Stimulated activated CD8-positive, alpha-beta memory T cell treated with anti-CD3 and anti-CD28 coated beads, Interleukin-15, amount 100 ng/mL, for 24 hours (primary cell): ENCODE measurements around the gene LRRC34.

ENCODE experiments used
- DNase-seq: peaks from one replicate; pipeline ENCODE4 v3.0.0-alpha.2; 2020; ENCODE audit warnings: low read depth

The LRRC34 gene, protein sequence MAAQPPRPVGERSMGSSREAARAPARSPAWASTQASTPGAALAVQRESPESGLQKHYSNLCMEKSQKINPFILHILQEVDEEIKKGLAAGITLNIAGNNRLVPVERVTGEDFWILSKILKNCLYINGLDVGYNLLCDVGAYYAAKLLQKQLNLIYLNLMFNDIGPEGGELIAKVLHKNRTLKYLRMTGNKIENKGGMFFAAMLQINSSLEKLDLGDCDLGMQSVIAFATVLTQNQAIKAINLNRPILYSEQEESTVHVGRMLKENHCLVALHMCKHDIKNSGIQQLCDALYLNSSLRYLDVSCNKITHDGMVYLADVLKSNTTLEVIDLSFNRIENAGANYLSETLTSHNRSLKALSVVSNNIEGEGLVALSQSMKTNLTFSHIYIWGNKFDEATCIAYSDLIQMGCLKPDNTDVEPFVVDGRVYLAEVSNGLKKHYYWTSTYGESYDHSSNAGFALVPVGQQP

DNA sequence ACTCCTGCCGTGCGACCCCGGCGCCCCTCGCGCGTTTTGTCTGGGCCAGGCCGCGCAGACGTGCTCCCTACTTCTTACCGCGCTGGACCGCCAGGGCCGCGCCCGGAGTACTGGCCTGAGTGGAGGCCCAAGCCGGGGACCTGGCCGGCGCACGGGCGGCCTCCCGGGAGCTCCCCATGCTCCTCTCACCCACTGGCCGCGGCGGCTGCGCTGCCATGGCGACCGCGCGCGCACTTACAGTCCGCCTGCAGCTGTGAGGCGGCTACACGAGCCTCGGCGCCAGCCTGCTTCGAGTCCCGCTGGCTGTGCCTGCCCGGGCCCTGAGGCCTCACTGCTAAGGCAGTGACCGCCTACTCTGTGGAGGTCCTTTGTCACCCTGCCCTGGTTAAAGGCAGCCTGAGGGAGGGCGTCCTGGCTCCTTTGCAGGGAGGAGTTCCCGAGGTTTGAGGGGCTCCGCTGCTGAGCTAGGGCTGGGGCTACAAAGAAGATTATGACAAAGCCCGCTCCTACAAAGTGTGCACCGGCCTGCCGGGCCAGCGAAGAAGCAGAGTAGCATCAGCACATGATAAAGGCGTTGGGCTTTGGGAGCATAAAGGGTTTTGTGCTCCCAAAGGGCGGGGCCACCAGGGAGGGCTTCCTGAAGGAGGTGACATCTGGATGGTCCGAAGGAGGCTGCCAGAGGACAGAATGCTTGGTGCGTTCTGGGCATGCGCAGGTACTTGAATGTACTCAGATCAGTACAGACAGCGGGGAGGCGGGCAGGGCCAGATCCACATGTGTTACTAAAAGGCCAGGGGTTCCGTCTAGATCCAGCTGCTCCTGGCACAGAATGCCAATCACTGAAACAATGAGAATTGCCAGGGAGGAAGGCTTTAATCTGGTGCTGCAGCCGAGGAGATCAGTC lies at the start of gene LRRC34, which contains the start of gene LRRIQ4:
Gene LRRC34, minus strand, starts transcription at position 573 of the 904 bp plus-strand sequence. Its CDS starts 356 bp downstream, at position 217.
Gene LRRIQ4, plus strand, starts transcription at position 539 of the 904 bp plus-strand sequence. CDS start 9,052 bp downstream, outside the sequence.
- peak; percentile 27 for DNase-seq

DNA sequence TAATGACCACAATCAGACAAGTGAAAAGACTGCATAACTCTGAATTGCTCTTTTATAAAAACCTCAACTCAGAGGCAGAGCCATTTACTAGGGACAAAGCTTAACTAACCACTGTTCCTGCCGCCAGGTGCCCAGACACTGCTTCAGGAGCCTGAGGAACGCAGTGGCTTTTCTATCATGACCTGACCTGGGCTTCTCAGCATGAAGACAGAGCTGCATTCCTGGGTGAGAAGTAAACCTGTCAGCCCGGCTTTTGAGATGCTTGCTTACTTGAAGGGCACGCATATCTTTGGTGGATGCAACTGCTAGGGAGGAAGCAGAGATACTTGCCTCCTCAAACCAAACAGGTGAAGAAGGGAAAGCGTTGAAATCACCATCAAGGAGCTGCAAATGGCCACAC lies 49.2 kb upstream of the LRRC34 start:
- DNase-seq, result no peak

DNA sequence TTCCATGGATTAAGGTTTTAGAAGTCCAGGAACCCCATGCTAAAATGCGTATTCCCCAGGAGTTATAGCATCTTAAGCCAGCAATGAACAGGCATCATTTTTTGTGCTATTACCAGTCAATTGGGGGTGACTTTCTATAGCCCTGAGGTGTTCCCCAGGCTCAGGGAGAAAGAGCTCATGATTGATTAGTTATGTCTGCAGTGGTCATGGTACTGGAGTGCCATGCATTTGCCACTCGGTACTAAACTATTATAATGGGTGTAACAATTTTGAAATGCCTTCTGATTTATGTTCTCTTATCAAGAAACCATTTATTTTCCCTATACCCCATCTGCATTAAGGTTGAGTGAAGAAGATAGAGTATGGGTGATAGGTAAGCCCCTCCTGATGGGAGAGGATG lies 45.1 kb upstream of the LRRC34 start:
- no peak for DNase-seq

DNA sequence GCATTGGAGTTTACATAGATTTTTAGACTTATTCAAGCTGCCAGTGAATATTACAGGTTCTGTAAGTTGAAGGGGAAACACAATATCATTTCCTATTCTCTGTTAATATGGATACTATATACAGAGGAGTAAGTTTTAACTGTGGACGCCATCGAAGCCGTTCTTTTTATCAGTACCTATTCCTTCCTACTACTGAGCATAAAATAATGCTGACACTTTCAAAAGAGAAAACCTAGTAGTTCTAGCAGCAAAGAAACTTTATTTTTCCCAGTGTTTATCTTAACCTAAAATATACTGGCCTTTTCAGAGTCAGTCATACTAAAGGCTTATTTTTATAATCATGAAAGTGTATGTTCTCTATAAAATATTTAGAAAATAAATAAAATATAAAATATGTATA lies 42.8 kb upstream of the LRRC34 start:
- DNase-seq, result no peak

DNA sequence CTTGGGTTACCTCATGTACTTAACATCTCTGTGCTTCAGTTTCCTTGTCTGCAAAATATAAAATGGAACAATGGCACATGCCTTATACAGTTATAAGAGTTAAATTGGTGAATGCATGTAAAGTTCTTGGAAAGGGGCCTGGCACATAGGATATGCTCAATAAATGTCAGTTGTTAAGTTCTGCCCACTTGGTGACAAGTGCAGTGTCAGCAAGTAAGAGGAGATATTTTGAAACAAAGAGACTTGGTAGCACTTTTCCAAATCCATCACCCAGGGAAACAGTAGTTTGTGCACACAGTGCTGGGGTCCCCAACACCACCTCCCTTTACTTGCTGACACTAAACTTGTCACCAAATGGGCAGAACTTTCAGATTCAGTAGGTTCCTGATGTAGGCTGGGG lies 37.9 kb upstream of the LRRC34 start:
- no peak for DNase-seq

DNA sequence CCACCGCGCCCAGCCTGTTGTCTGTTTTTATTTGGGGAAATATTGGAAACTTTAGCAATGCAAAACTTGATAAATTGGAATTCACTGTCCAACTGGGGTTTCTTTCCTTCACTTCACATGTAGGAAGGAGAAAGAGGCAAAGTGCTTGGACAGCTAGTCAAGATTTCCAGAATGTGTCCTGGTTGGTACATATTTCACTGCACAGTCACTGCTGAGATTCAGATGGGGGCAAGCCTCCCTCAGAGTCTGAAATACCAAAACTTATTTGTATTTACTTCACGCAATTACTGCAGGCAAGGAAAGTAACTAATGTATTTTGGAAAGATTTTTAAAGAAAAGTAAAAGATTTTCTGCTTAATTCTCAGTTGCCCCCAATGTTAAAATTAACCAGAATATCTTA lies 36.0 kb upstream of the LRRC34 start:
- no peak for DNase-seq

DNA sequence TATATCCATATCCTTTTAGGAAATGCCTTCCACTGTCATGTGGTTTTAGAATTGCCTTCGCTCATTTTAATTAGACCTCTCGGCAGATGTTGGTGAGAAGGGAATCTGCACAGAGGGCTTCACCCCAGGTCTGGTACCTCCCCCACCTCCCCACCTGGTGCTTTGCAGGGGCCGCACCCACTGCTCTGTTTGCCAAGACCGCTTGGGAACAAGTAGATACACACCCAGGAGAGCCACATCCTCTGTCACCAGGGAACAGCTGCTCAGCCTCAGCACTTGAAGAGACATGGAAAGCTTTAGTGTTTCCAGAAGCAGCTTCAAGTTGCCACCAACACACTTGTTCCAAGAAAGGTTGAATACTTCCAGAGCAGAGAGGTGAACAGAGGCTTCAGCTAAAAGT lies 35.2 kb upstream of the LRRC34 start:
- no peak for DNase-seq

DNA sequence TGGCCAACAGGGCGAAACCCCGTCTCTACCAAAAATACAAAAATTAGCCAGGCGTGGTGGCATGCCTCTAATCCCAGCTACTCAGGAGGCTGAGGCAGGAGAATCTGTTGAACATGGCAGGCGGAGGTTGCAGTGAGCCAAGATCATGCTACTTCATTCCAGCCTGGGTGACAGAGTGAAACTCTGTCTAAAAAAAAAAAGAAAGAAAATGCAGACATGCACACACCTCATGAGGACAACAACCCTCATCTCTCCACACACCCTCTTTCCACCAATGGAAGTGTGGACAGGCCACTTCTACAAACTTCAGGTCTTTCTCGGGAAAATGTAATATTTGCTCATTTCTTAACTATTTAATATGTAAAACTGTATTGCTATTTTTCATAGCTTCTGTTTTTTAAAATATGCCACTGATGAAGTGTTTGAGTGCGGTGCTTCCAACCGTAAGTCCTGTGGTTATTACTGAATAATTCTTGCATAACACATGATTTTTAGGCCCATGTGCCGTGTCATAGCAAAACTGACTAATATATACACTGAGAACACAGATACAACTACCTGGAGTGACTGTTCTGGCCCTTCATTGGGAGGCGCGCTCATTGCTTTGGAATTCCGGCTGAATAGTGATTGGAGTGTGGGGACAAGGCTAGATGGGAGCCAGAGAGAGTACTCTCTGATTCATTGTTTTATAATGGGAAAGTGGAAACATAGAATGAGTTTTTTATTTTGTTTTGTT lies 33.9 kb upstream of the LRRC34 start:
- no peak for DNase-seq

DNA sequence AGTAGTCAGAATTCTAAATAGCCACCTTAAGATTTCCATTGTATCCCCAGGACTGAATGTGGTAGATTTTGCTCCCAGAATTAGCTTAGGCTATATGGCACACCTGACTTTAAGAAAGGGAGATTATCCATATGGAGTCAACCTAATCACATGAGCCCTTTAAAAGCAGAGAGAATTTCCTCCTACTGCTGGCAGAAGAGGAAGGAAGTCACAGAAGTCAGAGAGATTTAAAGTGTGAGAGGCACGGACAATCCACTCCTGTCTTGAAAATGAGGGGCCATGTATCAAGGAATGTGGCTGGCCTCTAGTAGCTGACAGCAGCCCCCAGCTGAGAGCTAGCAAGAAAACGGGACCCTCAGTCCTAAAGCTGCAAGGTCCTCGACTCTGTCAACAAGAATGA lies 30.3 kb upstream of the LRRC34 start:
- no peak for DNase-seq

DNA sequence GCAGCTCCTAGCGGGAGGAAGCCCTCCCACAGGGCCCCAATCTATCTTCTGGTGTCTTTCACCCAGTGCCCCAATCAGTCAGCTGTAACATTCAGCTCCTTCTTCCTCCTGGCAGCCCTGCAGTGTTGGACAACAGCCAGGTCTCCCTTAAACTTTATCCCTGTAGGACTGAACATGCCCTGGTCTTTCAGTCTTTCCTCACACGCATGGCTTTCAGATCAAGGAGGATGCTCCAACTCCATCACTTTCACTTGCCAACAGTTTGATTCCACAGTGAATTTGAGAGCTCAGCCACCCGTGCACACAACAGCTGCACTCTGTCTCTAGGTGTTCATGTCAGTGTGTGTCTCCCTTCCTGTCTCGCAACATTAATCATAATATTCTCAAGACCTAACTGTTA lies 28.5 kb upstream of the LRRC34 start:
- no peak for DNase-seq

DNA sequence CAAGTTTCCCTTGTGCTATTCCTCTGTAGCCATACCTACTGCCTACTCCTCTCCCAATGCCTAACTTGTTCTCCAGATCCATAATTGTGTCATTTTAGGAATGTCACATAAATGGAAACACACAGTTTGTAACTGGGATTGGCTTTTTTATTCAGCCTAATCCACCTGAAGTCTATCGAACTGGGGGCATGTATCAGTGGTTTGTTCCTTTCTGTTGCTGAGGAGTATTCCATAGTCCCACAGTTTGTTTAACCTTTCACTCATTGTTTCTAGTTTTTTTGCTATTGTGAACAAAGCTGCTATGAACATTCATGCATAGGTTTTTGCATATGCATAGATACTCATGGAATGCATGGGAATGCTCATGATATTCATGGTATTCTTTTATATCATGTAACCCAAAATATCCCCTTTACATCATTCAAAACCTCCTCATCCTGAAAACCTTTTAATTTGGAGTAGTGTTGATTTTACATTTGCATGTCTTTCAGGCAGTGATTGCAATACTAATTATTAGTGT lies 25.9 kb upstream of the LRRC34 start:
- DNase-seq, result no peak

DNA sequence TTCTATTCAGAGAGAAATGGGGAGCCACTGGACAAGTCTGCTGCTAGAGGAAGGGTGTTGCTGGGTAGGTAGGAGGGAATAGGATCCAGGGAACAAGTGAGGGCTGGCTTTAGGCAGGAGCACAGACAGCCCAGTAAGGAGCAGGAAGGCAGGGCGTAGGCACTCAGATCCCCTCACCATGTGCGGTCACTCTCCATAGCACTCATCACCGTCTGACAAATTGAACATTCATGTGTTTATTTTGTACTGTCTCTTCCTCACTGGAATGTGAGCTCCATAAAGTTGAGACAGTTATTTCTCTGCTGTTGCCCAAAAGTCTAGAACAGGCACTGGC lies 24.2 kb upstream of the LRRC34 start:
- DNase-seq, result no peak

DNA sequence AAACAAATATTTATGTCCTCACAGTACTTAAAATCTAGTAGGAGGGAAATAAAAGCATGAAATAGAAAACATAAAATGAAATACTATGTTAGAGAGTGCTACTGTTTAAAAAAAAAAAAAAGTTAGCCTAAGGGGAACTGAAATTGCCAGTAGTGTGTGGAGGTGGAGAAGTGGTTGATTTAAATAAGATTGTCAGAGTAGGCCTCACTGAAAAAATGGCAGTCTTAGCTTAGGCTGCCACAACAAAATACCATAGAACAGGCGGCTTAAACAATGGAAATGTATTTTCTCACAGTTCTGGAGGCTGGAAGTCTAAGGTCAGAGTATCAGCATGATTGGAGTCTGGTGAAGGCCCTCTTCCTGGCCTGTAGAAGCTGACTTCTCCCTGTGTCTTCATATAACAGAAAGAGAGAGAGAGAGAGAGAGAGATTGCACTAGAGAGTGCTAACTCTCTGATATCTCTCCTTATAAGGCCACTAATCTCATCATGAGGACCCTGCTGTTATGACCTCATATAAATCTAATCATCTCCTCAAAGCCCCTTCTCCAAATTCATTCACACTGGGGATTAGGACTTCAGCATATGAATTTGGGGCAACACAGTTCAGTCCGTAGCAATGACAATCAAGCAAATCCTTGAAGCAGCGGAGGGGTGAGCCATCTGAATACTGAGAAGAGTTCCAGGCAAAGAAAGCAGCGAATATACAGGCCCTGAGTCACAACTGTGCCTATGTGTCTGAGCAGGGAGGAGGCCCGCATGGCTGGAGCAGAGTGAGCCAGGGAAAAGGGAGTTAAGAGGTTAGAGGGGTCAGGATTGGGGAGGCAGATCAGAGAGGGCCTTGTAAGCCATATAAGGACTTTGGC lies 23.6 kb upstream of the LRRC34 start:
- DNase-seq, result no peak

DNA sequence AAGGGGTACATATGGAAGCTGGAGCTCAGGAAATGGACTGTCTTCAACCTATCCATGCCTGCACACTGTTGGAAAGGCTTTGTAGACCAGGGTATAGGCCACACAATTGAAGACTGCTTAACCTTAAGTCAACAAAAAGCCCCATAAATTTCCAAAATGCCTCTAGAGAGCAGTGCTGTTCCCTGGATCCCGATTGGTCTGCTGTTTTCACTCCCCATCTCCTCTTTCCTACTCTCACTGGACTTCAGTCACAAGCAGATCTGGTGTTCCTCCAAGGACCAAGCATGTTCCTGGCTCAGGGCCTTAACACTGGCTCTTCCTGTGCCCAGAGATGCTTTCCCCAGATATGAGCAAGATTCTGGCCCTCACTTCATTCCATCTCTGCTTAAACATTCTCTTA lies 22.8 kb upstream of the LRRC34 start:
- DNase-seq, result no peak

DNA sequence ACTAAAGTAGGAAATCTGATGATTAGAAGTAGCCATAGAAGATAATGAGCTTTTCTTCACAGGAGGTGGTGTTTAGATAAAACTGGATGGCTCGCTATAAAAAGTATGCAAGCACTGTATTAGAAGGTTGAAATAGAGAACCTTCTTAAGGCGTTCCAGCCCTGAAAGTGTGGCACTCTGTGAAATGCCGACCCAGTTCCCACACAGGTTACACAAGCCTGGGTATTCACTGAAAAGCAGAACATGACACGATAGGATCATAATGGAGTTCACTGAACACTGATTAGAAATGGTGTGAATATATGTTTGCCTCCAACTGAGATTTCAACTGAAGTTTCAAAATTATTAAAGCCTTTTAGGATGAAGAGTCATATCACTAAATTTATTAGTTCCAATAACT lies 15.0 kb upstream of the LRRC34 start:
- no peak for DNase-seq

DNA sequence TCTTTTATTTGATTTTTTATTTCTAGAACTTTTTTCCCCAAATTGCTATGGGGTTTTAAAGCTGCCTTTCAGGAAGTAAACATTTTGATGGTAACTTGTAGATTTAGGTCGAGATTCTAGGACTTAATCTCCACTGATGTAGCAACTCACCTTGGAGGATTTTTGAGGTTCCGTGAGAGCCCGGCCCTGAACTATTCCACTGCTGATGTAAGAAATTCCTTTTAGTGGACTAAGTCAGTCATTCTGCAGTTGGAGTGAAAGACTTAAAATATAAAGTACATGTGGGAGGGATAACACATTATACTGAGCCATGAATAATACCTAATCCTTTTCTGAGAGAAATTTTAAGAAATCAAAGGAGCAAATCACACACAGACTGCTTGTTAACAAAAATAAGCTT lies 12.6 kb upstream of the LRRC34 start:
- DNase-seq, result no peak

DNA sequence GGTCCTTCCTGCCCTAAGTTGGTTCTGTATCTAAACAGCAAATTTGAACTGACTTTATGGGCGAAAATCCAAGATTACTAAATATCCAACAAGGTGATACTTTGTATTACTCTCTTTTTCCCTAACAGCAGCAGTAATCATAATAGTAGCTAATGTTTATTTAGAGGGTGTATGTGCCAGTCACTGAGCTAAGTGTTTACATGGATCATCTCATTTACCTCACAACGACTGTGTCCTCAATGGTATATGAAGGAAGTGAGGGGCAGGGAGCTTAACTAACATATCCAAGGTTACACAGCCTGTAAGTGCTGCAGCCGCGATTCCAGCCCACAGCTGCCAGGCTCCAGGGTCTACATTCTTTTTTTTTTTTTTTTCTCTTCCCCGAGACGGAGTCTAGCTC lies 10.3 kb upstream of the LRRC34 start:
- no peak for DNase-seq

DNA sequence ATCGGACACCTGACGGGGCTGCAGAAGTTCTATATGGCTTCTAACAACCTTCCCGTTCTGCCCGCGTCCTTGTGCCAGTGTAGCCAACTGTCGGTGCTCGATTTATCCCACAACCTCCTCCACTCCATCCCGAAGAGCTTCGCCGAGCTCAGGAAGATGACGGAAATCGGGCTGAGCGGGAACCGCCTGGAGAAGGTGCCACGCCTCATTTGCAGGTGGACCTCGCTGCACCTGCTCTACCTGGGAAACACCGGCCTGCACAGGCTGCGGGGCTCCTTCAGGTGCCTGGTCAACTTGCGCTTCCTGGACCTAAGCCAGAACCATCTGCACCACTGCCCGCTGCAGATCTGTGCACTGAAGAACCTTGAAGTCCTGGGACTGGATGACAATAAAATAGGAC lies 9.8 kb upstream of the LRRC34 start:
- no peak for DNase-seq

DNA sequence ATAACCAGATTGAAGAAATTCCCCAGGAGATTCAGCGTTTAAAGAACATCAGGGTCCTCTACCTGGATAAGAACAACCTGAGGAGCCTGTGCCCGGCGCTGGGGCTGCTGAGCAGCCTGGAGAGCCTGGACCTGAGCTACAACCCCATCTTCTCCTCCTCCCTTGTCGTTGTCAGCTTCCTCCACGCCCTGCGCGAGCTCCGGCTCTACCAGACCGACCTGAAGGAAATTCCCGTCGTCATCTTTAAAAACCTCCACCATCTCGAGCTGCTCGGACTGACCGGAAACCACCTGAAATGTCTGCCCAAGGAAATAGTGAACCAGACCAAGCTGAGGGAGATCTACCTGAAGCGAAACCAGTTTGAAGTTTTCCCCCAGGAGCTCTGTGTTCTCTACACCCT lies 9.4 kb upstream of the LRRC34 start:
- DNase-seq, result no peak

DNA sequence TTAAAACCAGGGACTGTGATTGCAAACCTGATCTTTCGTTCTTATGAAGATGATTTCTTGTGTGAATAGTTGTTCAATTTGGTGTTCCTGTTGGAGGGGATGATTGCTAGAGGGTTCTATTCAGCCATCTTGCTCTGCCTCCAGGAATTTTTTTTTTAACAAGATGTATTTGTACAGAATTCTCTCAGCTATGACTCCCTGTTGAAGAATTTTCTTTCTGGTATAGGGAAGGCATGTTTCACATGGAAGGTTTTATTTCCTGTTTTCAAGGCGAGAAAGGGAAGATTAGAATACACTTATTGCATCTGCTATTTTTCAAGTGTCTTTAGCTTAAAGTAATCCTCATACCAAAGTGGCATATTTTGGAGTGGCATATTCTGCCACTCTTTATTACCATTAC lies 5.6 kb upstream of the LRRC34 start:
- no peak for DNase-seq

DNA sequence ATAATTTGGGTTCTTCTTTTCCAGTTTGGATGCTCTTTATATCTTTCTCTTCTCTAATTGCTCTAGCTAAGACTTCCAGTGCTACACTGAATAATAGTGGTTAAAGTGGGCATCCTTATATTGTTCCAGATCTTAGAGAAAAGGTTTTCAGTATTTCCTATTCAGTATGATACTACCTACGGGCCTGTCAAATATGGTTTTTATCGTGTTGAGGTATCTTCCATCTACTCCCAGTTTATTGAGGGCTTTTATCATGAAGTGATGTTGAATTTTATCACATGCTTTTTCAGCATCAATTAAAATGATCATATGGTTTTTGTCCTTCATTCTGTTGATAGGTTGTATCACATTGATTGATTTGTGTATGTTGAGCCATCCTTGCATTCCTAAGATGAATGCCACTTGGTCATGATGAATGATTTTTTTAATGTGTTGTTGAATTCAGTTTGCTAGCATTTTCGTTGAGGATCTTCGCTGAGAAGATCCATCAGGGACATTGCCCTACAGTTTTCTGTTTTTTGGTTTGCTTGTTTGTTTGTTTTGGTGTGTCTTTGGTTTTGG lies 3.0 kb upstream of the LRRC34 start:
- no peak for DNase-seq
